Chondrocyte (in vitro differentiated cells): ENCODE results near the gene ATP2A2. TPM values are rescaled to one million over a fixed set of nuclear protein-coding genes. Genes with fewer than 3 reads are reported as not detected.

Source experiments
- DNase-seq: peaks from one replicate; pipeline ENCODE4 v3.0.0; 2021; ENCODE audit warnings: mixed read lengths, low spot score
- H3K27ac Mint-ChIP-seq: one replicate; pipeline ENCODE4 v1.8.0; 2021; ENCODE audit warnings: mild to moderate bottlenecking, moderate library complexity, mixed read lengths; ENCODE audit not compliant: unreplicated experiment
- H3K27me3 Mint-ChIP-seq: 2 replicates; pipeline ENCODE4 v1.8.0; 2021; ENCODE audit warnings: low read depth, mixed read lengths
- H3K36me3 Mint-ChIP-seq: 2 replicates; pipeline ENCODE4 v1.8.0; 2021; ENCODE audit warnings: low read depth, mixed read lengths
- H3K4me1 Mint-ChIP-seq: 2 replicates; pipeline ENCODE4 v1.8.0; 2021; ENCODE audit warnings: low read depth, mild to moderate bottlenecking, mixed read lengths
- H3K4me3 Mint-ChIP-seq: one replicate; pipeline ENCODE4 v1.8.0; 2021; ENCODE audit warnings: mild to moderate bottlenecking, moderate library complexity, mixed read lengths; ENCODE audit not compliant: unreplicated experiment
- H3K9me3 Mint-ChIP-seq: 2 replicates; pipeline ENCODE4 v1.8.0; 2021; ENCODE audit warnings: low read depth, mixed read lengths
- CTCF ChIP-seq: fragments of 200-600 bp; sonication (generic); IDR thresholded peaks from 2 replicates; pipeline ENCODE4 v1.5.0; 2021; ENCODE audit warnings: antibody characterized with exemption, mild to moderate bottlenecking, moderate library complexity
- total RNA-seq: library from RNA; stranded (reverse); gene quantifications from 3 replicates; pipeline ENCODE4 v1.2.1, GENCODE V29; 2021

ATP2A2 gene
- total RNA-seq, 1 donor from 2014 or later, result 216 TPM

GRCh38 chr12:110348431-110349059 is 67.5 kb downstream of the ATP2A2 start:
- Mint-ChIP-seq H3K4me3 (no peak overlapping the region), H3K36me3 (peaks cover 46% of the 10 kb centered on the region), H3K27ac (no peak overlapping the region), H3K27me3 (no peaks in the 10 kb centered on the region), H3K9me3 (no peaks in the 10 kb centered on the region), H3K4me1 (peaks cover 3% of the 10 kb centered on the region)
- no peak for TF ChIP-seq CTCF
- DNase-seq, result no peak

DNA sequence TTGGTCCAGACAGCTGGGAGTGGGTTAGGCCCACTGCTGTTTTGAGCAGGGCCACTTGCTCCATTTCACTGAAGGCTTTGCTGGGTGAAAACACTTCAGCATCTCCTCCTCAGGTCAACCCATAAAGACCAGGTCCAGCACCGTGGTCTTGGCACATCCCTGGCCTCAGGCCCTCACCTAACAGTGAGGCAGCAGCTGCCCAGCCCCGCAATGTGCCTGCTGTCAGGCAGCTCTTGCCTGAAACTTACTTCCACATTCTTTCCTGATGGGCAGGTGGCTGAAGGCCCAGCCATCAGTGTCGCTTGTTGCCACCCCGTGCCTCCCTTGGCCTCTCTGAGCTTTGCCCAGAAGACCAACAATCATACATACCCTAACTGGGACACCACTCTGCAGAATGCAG is 68.0 kb downstream of the ATP2A2 start:
- Mint-ChIP-seq H3K9me3 (no peaks in the 10 kb centered on the region), H3K27me3 (no peaks in the 10 kb centered on the region)

GRCh38 chr12:110349514-110350151 is 68.6 kb downstream of the ATP2A2 start:
- Mint-ChIP-seq H3K4me1 (peaks cover 3% of the 10 kb centered on the region), H3K9me3 (no peaks in the 10 kb centered on the region), H3K27me3 (no peaks in the 10 kb centered on the region), H3K36me3 (peaks cover 36% of the 10 kb centered on the region), H3K27ac (peak overlapping the region; percentile 38), H3K4me3 (no peak overlapping the region)
- TF ChIP-seq CTCF, result no peak
- no peak for DNase-seq

More for the DNA sequence above, 68.0 kb downstream of the ATP2A2 start:
- Mint-ChIP-seq H3K36me3 (peaks cover 40% of the 10 kb centered on the region), H3K4me3 (no peak overlapping the region), H3K27ac (peak overlapping the region; percentile 38), H3K4me1 (peaks cover 3% of the 10 kb centered on the region)
- DNase-seq, result no peak
- TF ChIP-seq CTCF, result no peak

- peaks cover 27% of the 10 kb centered on the region for H3K36me3 Mint-ChIP-seq
- no peak for TF ChIP-seq CTCF
- no peak for DNase-seq
Measured at GRCh38 chr12:110351119-110351518, 70.1 kb downstream of the ATP2A2 start.

GRCh38 chr12:110352401-110352800 is 71.4 kb downstream of the ATP2A2 start:
- Mint-ChIP-seq H3K4me1 (peaks cover 3% of the 10 kb centered on the region), H3K4me3 (no peak overlapping the region), H3K27ac (no peak overlapping the region), H3K9me3 (no peaks in the 10 kb centered on the region), H3K36me3 (peaks cover 16% of the 10 kb centered on the region), H3K27me3 (no peaks in the 10 kb centered on the region)
- no peak for TF ChIP-seq CTCF
- no peak for DNase-seq

More at GRCh38 chr12:110351119-110351518, 70.1 kb downstream of the ATP2A2 start:
- no peak overlapping the region for H3K27ac Mint-ChIP-seq
- peaks cover 3% of the 10 kb centered on the region for H3K4me1 Mint-ChIP-seq
- H3K9me3 Mint-ChIP-seq, result no peaks in the 10 kb centered on the region
- no peaks in the 10 kb centered on the region for H3K27me3 Mint-ChIP-seq
- H3K4me3 Mint-ChIP-seq, result no peak overlapping the region
